CD4-positive, alpha-beta T cell treated with Interleukin-15 for 4 hours (primary cell): Measurements from ENCODE around the gene KRTAP12-2.
A peak's percentile ranks its signal among the peaks of the same experiment; 100 is the strongest.

Experiments
- DNase-seq: peaks from one replicate; pipeline ENCODE4 v3.0.0-alpha.2; 2020; ENCODE audit warnings: low spot score

KRTAP12-2 gene

DNA sequence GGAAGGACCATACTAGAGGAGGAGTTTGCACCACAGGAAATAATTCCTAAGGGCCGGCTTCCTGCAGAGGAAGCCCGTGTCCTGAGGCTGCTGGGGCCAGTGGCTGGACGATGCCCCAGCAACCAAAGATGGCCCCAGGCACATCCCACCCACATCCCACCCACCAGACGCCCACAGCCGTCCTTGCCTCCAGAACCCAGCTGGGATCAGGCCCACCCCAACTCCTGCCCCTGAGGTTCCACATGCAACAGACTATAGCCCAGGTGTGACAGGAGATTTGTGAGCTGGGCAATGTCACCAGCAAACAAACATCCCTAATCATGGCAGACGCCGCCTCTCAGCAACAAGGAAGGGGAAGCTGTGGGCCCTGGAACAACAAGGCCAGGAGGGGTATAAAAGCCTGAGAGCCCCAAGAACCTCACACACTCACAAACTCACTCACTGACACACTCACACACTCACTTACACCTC lies 40.0 kb downstream of the KRTAP12-2 start, which contains the start of gene KRTAP10-9:
Gene KRTAP10-9, plus strand, starts transcription at position 421 of the 471 bp plus-strand sequence. CDS start 79 bp downstream, outside the sequence.
- no peak for DNase-seq

DNA sequence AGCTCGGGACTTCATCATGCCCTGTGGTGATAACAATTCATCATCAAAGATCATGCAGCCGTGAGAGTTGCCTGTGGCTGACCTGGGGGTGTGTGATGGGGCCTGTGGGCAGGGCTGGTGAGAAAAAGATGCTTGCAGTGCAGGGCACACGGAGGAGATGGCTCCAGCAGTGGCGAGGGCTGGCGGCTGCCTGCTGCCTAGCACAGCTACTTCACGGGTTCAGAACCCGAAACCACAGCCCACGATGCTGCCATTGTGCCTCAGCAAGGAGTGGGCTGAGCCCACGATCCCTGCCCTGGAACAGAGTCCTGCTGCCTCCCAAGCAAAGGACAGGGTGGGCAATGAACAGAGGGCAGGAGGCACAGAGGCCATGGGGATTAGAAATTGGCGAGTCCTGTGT lies 40.5 kb downstream of the KRTAP12-2 start:
- peak; percentile 29 for DNase-seq

DNA sequence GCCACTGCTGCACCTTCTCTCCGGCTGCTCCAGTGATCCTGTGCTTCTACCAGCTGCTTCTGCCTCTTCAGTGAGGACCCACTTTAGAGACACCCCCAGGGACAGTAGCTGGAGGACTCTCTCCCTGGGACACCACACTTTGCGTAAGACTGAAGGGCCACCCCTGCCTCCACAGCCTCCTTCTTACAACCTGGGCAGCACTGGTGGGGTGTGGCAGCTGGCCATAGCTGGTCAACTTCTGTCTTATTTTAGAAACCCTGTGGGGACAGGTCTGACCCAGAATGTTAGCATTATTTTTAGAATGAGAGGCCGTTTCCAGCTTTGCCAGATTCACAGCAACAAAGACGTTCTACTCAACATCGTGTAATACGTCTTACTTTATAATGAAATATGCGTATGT lies 41.0 kb downstream of the KRTAP12-2 start:
- DNase-seq = no peak

DNA sequence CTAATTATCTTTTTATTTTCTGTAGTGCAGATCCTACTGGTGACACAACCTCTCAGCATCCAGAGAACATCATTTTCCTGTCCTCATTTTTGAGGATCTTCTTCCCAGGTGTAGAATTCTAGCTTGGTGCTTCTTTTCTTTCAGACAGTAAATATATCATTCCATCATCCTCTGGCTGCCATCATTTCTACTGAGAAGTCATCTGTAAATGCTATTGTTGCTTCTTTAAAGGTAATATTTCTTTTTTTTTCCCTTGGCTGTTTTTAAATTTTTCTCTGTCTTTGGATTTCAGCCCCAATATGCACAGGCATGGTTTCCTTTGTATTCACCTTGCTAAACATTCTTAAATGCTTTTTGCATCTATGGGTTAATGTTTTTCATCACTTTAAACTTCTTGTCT lies 43.2 kb downstream of the KRTAP12-2 start:
- no peak for DNase-seq

DNA sequence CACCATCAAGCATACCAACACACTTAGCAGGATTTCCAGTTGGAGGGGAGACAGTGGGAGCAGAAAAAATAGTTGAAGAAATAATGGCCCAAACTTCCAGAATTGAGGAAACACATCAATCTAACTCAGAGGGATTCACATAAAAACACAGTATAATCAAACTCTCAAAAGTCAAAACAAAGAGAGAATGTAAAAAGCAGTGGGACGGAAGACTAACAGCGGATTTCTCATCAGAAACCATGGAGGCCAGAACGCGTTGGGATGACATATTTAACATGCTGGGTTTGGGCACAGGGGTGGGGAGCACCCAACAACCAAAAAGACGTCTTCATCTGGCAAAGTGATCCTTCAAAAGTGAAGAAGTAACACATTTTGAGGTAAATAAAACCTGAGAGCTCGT lies 46.8 kb downstream of the KRTAP12-2 start:
- DNase-seq = no peak

DNA sequence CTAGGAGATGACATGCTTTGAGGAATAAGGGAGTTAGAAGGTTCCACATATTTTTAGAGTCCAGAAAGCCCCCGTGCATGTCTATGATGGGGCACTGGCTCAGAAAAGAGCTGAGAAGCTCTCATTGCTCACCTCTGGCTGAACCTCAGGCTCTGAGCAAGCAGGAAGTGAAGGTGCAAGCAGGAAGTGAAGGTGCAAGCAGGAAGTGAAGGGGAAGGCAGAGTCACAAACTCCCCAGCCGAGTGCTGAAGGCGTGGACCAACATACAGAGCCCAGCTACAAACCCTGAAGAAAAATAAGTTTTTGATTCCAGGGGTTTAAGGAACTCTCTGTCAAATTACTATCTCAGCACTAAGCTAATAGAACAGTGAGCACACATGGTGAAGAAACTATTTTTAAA lies 47.8 kb downstream of the KRTAP12-2 start:
- peak; percentile 72 for DNase-seq

DNA sequence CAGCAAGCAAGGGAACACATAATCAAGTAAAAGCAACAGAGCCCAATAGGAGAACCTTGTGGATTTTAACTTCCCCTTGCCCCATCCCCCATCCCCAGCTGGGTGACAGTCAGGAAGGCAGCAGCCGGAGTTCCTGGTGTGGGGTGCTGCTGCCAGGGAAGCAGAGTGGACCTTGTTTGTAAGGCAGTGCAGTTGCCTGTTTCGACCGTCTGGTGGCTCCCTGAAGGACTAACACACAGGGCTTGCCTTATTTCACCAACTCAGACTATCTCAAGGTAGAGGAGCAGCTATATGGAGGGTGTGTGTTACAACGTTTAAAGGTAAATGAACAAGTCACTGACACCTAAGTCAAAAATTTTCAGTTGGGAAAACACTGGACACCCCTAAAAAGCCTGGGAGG lies 48.2 kb downstream of the KRTAP12-2 start:
- peak; percentile 0 for DNase-seq

DNA sequence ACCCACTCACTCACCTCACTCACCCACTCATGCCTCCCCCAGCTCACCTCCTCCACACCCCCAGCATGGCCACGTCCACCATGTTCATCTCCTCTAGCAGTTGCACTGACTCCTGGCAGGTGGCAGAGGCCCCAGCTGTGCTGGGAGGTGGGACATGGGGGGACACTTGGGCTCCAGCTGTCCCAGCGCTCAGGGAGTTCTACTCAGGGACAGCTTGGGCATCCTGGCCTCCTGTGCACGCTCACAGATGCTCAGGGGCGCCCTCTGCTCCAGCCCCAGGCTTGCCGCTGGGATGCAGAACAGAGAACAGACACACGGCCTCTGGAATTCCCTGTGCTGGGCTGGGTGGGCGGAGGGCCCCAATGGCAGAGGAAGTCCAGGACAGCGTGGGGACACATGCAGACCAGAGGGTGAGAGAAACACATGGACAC lies 49.6 kb downstream of the KRTAP12-2 start:
- DNase-seq = no peak

DNA sequence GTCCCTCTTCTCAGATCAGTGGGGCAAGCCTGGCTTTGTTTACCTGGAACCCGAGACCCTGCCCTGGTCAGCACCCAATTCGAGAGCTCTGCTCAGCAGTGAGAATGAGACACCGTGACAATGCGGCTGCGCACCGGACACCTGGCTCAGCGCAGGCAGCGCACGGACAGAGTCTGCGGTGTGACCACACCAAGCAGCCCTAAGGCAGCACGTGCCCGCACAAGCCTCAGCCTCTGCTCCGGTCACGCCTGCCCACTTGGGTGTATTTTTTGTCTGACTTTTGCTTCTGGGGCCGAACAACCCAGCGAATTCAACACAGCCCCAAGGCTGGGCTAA lies 50.2 kb downstream of the KRTAP12-2 start:
- DNase-seq = no peak
